GM19099 (cell line): ENCODE data around the gene LRRC7.

Experiments used
- POLR2A ChIP-seq: IDR thresholded peaks from 3 replicates; pipeline ENCODE4 v1.6.1; 2011; ENCODE audit warnings: low read depth; ENCODE audit not compliant: insufficient read length; ENCODE audit errors: extremely low read depth

Gene LRRC7

DNA sequence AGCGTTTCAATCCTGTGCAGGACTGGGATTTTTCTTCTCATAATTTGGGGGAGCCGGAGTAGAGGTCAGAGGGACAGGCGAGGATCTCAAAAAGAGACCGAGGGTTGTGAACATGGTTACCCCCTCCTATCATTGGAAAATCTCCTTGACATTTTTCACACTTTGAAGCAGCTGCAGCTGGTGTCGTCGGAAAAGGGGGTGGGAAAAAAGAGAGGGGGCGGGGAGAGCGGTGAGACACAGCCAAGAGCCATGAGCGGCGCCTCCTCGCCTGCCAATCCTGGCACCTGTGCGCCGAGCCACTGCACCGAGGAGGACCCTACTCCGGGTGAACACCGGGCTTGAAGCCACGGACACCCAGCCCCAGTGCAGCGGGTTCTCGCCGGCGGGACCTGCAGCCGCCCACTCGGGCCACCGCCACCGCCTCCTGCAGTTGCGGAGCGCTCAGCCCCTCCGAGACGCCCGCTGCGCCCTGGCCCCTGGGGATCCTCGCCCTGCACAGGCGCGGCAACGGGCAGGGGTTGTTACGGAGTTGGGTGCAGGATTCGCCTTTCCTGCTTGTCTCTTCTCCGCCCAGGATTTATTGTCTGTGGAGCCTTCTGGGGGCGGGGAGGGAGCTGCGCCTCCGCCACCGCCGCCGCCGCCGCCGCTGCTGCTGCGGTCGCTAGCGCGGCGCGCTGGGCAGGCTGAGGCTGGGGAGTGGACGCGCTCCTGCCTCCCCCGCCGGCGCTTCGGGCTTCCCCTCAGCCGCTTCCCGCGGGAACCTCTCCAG, at the start of gene LRRC7:
TSS of gene LRRC7 (plus strand) at position 271 of the 769 bp plus-strand sequence. CDS start 718 bp downstream, outside the sequence.
- TF ChIP-seq POLR2A = no peak

GRCh38 chr1:69519006-69519405, 48.7 kb upstream of the LRRC7 start:
- no peak for TF ChIP-seq POLR2A

- no peak for TF ChIP-seq POLR2A
Measured at GRCh38 chr1:69520326-69520725, 47.4 kb upstream of the LRRC7 start.

DNA sequence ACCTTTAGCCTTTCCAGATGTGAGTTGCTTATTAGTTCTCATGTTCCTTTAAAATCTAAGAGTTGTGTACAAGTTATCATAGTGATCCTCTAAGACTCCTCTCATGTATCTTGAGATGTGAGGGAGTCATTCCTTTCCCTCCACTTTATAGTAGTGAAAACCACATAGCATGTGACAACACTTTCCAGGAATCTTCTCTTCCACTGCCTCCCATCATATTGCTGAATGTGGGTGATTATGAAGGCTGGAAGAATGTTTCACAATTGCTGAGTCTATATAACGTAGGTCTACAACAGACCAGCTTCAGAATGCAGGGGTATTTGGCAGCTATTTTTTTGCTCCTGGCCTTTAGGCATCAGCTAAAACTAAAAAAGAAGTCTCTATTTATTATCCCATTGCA, 44.7 kb upstream of the LRRC7 start:
- no peak for TF ChIP-seq POLR2A

DNA sequence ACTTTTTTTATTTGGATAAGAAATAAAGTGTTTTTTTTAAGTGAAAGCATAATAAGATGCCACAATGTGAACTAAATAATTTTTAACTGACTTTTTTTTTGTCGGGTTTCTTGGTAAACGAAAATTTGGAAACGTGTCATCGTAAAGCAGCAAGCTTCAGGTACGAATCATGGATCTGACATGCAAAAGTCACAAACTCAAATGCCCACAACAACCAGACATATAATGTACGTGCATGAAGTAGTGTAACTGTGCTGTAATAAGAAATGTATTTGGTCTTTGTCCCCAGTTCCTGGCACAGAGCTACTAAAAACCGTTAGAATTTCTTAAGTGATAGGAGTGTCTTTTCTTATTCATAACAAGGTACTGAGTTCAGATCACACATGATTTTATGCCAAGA, 44.3 kb upstream of the LRRC7 start:
- no peak for TF ChIP-seq POLR2A

DNA sequence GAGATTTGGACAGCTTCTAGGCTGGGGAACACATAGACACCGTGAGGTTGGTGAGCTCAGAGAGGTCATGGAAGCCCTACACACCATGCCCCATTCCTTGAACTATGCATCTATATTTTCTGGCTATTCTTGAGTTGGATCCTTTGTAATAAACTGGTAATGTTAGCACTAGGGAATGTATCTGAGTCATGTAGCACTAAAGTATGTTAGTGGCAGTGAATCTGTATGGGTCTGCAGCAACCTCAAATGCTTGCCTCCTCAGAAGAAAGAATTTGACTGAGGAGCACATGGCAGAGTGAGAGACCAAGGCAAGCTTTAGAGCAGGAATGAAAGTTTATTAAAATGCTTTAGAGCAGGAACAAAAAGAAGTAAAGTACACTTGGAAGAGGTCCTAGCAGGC, 43.7 kb upstream of the LRRC7 start:
- TF ChIP-seq POLR2A = no peak

DNA sequence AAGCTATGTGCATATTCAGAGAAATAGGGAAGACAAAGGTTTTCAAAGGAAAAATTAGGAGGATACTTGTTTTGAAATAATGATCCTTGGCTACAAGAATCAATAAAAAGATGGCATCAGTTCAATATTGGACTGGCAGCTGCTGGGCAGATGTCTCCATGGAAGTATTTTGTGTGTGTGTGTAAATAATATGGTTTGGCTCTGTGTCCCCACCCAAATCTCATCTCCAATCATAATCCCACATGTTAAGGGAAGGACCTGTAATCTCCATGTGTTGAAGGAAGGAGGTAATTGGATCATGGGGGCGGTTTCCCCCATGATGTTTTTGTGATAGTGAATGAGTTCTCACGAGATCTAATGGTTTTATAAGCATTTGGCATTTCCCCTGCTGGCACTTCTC, 40.4 kb upstream of the LRRC7 start:
- no peak for TF ChIP-seq POLR2A

DNA sequence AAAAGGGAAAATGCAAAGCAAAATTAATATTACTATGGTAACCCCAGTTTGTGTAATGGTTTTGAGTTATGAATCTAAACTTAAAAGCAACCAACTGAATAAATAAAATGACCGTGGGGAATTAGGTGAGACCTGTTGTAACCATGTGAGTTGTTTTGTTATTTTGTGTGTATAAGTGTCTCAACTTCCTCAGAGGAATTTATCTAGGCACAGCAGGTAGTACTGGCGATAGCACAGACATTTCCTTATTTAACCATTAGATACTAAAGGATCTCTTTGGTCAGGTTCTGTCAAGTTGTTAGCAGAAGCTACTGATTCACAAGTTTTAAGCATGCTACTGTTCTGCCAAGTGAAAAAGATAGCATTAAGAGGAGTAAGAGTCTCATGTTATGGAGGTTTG, 39.3 kb upstream of the LRRC7 start:
- no peak for TF ChIP-seq POLR2A

- no peak for TF ChIP-seq POLR2A
Measured at GRCh38 chr1:69533343-69533742, 34.4 kb upstream of the LRRC7 start.

DNA sequence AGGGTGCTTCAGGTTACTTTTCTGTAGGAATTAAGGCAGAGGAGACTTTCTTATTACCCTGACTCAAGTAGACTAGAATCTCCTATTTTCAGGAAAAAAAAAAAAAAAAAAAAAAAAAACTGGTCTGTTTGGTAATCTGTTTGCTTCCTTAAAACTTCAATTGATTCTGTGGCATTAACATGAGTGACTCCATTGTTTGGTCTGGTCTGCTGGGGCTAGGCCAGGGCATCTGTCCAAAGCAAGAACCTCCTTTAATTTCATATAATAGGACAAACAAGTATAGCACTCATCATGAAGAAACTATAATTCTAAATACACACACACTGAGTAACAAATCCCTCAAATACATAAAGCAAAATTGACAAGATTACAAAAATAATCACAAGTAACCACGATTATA, 32.9 kb upstream of the LRRC7 start:
- TF ChIP-seq POLR2A = no peak

DNA sequence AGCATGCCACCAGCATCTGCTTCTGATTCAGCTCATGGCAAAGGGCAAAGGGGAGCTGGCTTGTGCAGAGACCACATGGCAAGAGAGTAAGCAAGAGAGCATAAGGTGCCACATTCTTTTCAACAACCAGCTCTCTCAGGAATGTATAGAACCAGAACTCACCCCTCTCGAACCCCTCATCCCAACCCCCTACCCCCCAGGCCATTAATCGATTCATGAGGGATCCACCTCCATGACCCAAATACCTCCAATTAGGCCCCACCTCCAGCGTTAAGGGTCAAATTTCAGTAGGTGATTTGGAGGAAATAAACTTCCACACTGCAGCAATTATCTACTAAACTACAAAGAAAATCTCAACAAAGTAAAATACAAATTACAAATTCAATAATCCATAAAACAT, 32.2 kb upstream of the LRRC7 start:
- TF ChIP-seq POLR2A = no peak

DNA sequence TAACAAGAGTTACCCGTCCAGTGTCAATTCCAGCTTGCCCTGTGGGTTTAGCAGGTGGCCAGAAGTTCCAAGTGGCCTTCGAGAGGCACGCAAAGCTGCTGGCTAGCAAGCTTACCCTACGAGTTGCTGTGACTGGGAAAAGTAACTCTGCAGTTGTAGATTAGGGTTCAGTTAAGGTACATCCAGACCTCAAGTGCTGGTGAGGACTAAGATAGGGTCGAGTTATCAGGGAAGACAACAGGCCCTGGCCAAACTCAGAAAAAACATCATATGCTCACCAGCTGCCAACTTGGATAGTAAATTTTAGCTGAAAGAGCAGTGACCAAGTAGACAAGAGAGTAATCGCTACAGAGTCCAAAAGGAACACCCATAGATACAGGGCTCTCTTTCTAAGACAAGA, 27.7 kb upstream of the LRRC7 start:
- no peak for TF ChIP-seq POLR2A

DNA sequence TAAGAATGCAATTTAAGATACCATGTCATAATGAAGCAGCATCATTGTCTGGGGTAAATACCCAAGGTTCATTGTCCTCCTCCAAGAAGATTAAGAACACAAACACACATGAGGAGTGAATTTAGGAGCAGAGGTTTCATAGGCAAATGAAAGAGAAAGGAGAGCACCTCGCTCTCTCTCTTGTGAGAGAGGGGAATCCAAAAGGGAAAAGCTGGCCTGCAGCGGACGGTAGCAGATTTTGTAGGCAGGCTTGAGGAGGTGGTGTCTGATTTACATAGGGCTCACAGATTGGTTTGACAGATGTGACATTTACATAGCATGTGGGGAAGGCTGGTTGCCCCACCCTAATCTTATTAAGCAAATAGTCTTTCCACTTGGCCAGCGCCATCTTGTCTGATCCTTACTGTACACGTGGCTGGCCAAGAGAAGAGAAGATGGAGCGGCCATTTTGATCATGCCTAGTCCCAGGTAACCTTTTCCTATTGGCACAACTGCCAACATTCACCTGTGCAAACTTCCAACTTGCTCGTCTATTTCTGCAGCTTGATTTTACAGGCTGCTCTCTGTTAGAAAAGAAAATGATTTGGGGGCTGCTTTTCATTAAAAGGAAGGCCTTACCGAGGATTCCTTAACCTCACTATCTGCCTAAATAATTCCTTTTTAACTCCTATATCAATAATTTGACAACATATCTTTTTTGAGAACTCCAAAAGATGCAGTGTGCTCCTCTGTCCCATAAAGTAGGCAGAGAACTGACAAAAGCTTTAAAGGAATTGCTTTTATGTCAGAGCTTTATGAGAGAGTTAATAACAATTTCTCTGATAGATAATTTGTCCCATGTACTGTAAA, 16.0 kb upstream of the LRRC7 start:
- TF ChIP-seq POLR2A = no peak

- TF ChIP-seq POLR2A = no peak
Measured at GRCh38 chr1:69553726-69554125, 14.0 kb upstream of the LRRC7 start.

GRCh38 chr1:69568421-69569174, 876 bp downstream of the LRRC7 start:
- no peak for TF ChIP-seq POLR2A
